Activated CD8-positive, alpha-beta memory T cell treated with anti-CD3 and anti-CD28 coated beads, Interleukin-2, amount 50 U/mL, for 4 hours (primary cell): ENCODE data around the gene ZNF543.
A peak's percentile ranks its signal among the peaks of the same experiment; 100 is the strongest.
"Not testable (repeated sequence)": the region's sequence is repeated elsewhere in the genome, so short reads cannot be mapped to it uniquely, and the experiment has no call there.

ENCODE experiments used
- DNase-seq: peaks from one replicate; pipeline ENCODE4 v3.0.0-alpha.2; 2020

The ZNF543 gene

DNA sequence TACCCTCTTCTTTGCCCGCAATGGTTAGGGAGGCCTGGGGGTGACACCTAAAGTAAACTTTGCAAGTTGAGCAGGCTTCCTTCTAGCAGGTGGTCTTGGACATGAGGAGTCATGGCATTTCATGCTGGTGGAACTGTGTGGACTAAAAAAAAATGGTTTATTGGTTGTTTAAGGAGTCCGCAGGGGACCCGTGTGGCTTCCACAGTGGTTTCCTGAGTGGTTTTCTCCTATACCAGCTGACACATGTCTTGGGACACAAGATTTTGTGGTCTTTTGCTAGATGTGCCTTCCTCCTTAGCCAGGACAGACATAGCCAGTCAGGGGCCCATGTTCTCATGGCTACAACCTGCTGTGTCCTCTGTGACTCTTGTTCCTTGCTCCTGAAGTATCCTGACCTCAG is 1.5 kb downstream of the ZNF543 start:
- DNase-seq: no peak

DNA sequence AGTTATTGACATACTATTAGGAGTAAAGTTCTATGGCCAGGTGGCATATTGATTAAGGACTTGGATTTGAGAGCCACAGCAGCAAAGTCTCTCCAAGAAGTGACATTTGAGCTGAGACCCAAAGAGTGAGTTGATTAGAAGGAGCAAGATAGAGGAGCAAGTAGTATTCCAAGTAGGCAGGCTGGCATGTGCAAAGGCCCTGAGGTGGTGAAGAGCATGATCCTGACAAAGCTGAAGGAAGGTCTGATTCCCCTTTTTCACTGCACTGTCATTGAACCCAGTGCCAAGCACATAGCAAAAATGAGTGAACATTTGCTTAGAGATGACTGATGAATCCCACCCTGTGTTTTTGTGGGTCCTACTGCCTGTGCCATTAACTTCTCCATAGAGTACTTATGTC is 4.7 kb downstream of the ZNF543 start:
- DNase-seq: no peak

DNA sequence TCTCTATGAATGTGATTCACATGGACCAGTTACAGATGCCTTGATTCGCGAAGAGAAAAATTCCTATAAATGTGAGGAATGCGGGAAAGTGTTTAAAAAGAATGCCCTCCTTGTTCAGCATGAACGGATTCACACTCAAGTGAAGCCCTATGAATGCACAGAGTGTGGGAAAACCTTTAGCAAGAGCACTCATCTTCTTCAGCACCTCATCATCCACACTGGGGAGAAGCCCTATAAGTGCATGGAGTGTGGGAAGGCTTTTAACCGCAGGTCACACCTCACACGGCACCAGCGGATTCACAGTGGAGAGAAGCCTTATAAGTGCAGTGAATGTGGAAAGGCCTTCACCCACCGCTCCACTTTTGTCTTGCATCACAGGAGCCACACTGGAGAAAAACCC is 7.7 kb downstream of the ZNF543 start:
- no peak for DNase-seq

DNA sequence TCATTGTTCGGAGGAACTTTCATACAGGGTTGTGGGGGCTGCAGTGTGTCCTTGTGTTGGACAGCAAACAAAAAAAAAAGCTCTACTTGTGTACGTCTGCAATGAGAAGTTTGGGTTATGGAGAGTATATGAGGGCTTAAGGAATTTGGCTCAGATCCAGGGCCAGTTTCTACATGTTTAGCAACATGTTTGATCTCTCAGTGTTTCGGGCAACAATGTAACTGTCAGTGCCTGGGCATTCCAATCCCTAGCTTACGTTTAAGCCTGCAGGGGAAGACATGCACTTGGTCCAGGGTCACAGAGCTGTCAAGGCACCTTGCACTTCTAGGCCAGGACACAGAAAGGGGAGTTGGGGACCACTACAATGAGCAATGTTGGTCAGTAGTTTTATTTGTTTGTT is 13.9 kb downstream of the ZNF543 start:
- no peak for DNase-seq

DNA sequence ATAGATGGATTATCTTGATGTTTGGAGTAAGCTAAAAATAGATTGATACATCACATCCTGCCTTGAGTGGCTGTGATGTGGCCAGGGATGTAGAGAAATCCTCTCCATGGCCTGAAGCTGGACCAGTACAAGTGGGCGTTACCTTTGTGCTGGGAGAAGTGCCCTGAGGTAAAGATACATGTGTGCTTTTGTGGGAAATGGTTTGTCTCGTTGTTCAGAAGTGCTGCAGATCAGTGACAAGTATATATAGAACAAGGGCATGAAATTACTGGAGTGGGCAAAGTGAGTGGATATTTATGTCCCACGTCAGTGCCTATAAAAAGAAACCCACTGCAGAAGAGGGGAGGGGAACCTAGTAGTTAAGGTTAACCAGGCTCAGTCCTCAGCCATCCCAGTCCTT is 18.6 kb downstream of the ZNF543 start:
- DNase-seq: no peak

DNA sequence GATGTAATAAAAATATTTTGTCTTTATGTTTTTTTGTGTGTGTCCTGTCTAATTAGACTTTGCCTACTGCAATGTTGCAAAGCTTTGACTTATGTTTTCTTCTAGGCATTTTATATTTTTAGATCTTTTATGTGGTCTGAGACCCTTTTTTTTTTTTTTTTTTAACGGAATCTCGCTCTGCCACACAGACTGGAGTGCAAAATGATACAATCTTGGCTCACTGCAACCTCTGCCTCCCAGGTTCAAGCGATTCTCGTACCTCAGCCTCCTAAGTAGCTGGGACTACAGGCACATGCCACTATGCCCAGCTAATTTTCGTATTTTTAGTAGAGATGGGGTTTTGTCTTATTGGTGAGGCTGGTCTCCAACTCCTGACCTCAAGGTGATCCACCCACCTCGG is 22.3 kb downstream of the ZNF543 start:
- DNase-seq: no peak

DNA sequence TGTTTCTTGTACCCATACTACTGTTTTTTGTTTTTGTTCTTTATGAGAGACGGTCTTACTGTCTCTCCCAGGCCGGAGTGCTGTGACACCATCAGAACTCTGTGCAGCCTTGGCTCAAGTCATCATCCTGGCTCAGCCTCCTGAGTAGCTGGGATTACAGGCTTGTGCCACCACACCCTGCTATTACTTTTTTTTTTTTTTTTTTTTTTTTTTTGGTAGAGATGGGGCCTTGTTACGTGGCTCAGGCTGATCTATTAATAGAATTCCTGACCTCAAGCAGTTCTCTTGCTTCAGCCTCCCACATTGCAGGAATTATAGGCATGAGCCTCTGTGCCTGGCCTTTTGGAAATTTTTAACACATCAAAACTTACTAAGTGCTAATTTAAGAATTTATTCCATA is 27.9 kb downstream of the ZNF543 start:
- DNase-seq: no peak

DNA sequence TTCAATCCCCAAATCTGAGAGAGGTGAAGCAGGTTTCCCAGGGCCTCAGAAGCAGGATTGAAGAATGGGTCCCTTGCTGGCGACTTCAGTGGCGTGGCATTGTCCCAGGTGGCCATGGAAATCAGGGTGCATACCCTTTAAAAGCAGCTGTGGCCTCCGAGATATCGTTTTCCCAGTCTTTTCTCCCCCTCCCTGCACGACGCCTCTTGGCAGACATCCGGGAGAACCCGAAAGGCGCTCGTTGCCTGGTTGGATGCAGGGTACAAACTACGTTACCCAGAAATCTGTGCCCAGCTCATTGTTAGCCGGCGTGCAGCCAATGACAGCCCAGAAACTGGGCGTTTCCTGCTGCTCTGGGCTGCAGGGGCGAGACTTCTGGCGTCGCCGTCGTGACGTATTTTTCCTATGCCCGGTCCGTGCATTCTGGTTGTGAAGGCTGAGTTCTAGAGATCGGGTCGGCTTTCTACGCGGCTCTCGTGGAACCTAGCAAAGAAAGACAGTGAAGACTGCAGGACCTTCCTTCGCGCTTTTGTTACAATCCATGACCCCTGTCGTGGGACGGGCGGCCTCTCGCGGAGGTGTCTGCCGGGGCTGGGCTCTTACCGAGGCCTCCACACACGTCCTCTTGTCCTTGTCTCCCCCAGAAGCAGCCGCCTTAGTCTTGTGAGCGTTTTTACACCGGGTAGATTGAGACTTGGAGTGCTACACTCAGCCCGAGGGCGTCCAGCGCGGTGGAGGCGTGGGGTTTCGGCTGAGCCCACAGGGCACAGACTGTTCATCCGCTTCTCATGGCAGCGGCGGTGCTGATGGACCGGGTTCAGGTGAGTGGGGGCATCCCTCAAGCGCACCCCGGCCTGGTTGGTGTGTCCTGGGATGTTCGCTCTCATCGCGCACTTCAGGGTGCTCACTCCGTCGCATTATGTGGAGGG is 30.9 kb downstream of the ZNF543 start, which contains the start of gene ZNF304:
Gene ZNF304 (plus strand): TSS at position 395 of the 929 bp plus-strand sequence. CDS start 394 bp downstream, at position 789.
- DNase-seq: peak; percentile 85

DNA sequence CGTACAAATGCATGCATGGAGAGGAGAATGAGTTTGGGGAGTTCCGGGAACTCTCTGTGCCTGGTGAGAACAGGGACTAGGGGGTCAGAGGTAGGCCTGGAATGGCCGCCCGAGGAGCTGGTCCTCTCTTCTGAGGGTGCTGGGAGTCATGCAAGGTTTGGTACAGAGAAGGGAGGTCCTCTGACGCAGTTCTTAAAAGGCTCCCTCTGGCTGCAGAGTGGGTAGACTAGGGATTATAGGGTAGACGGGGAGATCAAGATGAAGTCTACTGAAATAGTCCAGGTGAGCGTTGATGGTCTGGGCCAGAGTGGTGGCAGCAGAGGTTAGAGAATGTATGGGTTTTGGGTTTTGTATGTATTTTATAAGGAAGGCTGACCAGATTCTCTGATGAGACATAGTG is 31.6 kb downstream of the ZNF543 start:
- DNase-seq: no peak

DNA sequence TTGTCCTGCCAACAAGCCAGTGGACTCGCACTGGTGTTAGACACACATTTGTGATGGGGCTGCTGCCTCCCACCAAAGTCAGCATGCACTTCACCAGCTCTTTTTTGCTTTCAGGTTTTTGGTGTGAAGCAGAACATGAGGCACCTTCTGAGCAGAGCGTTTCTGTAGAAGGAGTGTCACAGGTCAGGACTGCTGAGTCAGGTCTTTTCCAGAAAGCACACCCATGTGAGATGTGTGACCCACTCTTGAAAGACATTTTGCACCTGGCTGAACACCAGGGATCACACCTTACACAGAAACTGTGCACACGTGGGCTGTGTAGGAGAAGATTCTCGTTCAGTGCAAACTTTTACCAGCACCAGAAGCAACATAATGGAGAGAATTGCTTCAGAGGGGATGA is 35.6 kb downstream of the ZNF543 start:
- no peak for DNase-seq

DNA sequence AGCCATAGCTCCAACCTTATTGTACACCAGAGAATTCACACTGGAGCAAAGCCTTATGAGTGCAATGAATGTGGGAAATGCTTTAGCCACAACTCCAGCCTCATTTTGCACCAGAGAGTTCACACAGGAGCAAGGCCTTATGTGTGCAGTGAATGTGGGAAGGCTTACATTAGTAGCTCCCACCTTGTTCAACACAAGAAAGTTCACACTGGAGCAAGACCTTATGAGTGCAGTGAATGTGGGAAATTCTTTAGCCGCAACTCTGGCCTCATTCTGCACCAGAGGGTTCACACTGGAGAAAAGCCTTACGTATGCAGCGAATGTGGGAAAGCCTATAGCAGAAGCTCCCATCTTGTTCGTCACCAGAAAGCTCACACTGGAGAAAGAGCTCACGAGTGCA is 37.1 kb downstream of the ZNF543 start:
- no peak for DNase-seq

DNA sequence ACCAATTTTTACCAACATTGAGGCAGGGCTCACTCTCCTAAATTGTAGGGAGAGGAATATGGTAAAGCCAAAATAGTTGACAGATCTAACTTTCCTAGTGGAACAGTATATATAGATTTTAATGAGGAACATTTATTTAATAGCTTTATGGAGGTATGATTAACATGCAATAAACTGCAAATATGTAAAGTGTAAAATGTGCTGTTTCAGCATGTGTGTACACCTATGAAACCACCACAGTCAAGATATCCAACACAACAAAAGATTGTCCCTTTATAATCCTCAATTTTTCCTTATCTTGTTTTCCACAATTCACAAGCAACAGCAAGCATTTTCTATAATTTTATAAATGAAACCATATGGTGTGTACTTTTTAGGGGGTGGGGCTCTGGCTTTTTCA is 39.0 kb downstream of the ZNF543 start:
- no peak for DNase-seq

DNA sequence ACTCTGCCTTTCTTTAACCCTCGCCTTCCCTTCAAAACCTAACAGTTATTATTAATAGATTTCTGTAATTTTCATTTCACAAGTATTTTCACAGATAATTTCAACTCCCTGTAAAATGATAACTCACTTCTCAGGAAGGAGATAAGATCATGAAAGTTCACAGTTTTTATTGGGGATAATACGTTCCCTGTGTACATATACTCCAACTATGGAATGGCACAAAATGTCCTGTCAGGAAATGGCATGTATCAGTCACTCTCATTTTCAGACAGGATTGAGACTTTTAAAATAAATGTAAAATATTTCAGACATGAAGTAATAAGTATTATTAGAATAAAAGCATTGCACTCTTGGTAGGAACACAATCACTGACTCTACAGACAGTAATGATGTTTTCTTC is 42.1 kb downstream of the ZNF543 start:
- no peak for DNase-seq

DNA sequence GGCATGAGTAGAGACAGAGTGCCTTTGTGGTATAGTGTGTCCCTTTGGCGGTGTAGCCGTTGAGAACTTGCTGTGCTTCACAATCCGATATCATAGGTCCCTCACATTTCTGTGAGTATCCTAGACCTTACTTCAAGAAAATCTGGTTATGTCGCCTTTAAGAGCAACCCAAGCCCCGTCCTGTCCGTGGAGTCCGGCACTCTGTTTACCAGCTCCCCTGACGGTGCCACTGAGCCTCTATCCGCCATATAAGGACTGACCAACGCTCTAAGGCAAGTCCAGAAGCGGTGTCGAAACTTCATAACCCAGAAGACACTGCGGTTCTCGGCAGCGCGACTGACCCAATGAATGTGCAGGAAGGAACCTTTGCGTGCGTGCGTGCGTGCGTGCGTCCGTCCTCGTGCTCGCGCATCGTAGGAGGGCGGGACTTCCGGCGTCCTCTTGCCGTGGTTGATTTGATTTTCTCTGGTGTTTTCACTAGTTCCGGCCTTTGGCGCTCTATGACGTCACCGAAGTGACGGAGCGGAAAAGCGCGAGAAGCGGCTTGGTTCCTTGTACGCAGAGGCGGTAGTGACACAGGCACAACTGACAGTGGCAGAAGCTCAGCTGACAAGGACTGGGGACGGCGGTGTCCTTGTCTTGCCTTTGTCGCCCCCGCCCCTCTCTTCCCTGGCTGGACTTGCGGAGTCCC is 42.9 kb downstream of the ZNF543 start, which contains the start of the genes TRAPPC2B and ZNF547:
Gene TRAPPC2B (plus strand): TSS at position 555 of the 691 bp plus-strand sequence. CDS start 1,283 bp downstream, outside the sequence.
Gene ZNF547 (plus strand): TSS at position 555 of the 691 bp plus-strand sequence. CDS start 5,005 bp downstream, outside the sequence.
- DNase-seq: peak; percentile 99

DNA sequence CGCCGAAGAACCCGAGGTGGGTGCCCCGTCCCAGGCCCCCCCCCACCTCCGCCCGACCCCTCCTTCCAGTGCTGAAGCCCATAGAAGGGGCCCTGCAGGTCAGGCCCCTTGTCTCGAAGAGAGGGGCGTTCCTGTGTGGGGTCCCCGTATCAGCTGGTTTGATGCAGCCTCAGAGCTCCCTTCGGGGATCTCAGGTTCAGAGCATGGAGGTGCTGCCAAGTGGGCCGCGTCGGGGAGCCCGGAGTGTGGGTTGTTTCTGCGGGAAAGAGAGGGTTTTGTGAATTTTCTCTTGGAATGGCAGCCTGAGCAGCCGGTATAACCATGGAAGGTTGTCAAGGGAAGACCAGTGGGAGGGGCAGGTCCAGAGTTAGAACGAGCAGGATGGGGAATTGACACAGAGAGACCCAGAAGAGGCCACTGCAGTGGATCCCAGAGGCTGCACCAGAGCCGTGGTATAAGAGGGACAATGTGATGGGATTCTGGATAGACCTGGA is 43.5 kb downstream of the ZNF543 start:
- no peak for DNase-seq

DNA sequence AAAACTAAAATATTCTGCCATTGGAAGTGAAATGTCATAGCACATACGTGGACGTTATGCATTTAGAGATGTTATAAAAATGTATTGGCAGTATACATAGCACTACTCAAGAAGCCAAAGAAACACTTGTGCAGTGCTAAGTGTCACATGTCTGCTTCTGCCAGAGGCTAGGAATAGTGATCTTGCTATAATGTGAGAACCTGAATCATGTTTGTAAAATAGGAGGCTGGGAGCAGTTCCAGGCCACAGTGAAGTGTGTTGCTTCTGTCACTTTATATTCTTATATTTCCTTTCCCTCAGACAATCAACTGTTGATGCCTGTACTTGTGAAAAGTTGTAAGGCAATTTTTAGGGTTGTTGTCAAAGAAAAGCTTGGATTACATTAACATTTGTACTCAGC is 46.5 kb downstream of the ZNF543 start:
- no peak for DNase-seq

DNA sequence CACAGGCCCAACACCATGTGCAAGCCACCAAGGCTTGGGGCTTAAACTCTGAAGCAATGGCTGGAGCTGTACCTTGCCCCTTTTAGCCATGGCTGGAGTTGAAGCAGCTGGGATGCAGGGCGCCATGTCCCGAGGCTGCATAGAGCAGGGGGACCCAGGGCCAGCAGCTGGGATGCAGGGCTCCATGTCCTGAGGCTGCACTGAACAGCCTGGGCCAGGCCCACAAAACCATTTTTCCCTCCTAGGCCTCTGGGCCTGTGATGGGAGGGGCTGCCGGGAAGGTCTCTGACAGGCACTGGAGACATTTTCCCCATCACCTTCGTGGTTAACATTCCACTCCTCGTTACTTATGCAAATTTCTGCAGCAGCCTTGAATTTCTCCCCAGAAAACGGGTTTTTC is 53.9 kb downstream of the ZNF543 start:
- no peak for DNase-seq

DNA sequence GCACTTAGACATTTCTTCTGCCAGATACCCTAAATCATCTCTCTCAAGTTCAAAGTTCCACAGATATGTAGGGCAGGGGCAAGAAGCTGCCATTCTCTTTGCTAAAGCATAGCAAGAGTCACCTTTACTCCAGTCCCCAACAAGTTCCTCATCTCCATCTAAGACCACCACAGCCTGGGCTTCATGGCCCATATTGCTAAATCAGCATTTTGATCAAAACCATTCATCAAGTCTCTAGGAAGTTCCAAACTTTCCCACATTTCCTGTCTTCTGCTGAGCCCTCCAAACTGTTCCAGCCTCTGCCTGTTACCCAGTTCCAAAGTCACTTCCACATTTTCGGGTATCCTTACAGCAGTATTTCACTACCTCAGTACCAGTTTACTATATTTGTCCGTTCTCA is 54.4 kb downstream of the ZNF543 start:
- not testable (repeated sequence) for DNase-seq

DNA sequence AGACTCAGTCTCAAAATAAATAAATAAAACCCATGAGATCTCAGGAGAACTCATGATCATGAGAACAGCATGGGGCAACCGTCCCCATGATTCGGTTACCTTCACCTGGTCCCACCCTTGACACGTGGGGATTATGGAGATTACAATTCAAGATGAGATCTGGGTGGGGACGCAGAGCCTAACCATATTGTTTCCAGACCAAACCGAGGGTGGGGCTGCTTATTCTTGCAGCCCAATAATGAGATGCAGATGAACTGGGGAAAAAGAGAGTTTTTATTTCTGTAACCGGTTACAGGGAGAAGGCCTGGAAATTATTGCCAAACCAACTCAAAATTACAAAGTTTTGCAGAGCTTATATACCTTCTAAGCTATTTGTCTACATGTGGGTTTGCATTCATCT is 55.9 kb downstream of the ZNF543 start:
- no peak for DNase-seq

DNA sequence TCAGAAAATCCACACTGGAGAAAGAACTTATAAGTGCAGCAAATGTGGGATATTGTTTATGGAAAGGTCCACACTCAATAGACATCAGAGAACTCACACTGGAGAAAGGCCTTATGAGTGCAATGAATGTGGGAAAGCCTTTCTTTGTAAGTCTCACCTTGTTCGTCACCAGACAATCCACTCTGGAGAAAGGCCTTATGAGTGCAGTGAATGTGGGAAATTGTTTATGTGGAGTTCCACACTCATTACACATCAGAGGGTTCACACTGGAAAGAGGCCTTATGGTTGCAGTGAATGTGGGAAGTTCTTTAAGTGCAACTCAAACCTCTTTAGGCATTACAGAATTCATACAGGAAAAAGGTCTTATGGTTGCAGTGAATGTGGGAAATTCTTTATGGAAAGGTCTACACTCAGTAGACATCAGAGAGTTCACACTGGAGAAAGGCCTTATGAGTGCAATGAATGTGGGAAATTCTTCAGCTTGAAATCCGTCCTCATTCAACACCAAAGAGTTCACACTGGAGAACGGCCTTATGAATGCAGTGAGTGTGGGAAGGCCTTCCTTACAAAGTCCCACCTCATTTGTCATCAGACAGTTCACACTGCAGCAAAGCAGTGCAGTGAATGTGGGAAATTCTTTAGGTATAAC is 57.4 kb downstream of the ZNF543 start:
- DNase-seq: no peak
